Activated gamma-delta T cell treated with Interleukin-2 at 50 U/mL for 16 hours (primary cell): ENCODE measurements around the gene TUT1.
"Not testable (repeated sequence)": the region's sequence is repeated elsewhere in the genome, so short reads cannot be mapped to it uniquely, and the experiment has no call there.

Experiments
- DNase-seq: peaks from one replicate; pipeline ENCODE4 v3.0.0-alpha.2; 2020

TUT1 gene

DNA sequence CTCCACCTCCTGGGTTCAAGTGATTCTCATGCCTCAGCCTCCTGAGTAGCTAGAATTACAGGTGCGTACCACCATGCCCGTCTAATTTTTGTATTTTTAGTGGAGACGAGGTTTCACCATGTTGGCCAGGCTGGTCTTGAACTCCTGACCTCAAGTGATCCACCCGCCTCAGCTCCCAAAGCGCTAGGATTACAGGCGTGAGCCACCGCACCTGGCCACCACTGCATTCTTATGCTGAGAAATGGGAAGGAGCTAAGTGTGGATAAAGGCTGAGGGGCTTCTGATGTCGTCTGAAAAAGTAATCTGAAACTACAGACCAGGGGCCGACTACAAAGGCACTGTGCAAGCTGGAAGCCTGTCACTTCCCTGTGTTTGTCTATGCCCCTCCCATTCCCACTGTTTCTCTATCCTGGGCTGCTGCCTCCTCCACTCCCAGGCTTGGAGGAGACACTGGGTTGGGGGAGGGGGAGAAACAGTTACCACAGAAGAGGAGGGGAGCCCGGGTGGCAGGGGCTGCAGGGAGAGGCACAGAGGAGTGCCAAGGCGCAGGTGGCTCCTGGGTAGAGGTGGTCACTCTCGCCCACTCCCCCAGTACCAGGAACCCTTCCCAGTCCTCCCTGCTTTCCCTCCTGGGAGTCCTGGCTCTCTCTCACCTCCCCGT lies 13.3 kb upstream of the TUT1 start:
- DNase-seq = no peak

DNA sequence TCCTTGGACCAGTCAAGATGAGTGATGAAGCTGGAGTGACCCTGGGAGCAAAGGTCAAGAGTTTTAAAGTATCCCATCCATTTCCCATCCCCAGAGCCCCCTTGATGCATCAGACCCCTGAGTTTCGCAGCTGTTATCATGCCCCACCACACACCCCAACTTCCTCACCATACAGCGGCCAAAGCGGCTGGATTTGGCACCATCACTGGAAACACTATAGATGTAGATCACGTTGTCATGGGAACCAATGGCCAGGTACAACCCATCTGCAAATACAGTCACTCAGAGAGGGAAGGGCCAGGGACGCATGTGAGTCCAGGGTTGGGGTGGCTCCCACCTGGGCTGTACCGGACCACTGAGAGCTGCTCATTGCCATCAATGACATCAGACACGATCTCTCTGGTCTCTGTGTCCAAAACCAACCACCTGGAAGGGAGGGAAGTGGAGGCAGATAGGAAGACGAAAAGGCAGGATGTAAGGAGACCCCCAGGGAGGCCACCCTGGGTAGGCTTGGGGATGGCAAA lies 12.5 kb upstream of the TUT1 start:
- DNase-seq = no peak

- no peak for DNase-seq
Measured at GRCh38 chr11:62603072-62603408, 11.7 kb upstream of the TUT1 start.

- no peak for DNase-seq
Measured at GRCh38 chr11:62602141-62603071, 11.1 kb upstream of the TUT1 start.

DNA sequence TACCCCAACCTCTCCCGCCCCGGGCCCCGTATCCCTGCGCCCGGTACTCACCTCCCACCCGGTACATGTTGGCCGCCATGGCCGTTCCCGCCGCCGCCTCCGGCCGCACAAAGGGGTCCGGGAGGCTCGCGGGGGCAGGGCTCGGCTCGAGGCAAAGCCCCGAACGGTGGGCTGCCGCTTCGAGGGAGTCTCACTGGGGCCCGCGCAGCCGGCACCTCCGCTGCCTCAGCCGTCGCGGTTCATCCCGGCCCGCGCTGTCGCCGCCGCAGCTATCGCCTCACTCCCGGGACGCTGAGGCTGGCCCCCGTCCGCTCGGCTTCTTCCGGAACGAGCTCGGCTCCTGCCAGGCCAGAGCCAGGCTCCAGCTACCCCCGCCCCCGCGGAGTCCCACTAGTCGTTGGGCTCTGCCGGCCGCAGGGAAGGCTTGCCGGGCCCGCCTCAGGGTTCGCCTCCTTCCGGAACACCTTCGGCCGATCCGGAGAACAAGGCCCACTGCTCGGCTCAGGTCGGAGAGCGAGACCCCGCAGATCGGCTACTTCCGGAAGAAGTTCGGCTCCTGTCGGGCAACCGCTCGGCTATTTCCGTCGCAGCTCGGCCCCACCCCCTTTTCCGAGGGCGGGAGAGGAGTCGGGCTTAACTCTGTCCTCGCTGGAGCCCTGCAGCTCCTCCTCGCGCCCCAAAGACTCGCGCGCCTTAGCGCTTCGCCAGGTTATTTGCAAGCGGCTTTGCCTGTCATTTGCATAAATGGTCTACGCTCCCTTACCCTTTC lies 10.2 kb upstream of the TUT1 start, which contains the start of gene MTA2:
MTA2 (minus strand) TSS at position 494 of the 769 bp plus-strand sequence; CDS start at position 79, 415 bp downstream.
- DNase-seq = peak; percentile 99

DNA sequence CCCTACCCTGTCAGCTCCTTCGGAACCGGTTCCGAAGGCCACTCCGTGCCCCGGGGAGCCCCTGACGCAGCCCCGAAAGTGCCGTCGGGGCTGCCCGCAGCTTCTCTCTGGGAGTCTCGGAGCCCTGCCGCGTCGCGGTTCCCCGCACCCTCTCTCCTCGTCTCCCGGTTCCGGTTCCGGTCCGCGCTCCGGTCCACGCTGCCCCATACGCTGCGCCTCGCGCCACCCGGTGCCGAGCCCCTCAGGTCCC lies 9.7 kb upstream of the TUT1 start:
- DNase-seq = peak; percentile 28

- DNase-seq = no peak
Measured at GRCh38 chr11:62600367-62601121, 9.2 kb upstream of the TUT1 start.

DNA sequence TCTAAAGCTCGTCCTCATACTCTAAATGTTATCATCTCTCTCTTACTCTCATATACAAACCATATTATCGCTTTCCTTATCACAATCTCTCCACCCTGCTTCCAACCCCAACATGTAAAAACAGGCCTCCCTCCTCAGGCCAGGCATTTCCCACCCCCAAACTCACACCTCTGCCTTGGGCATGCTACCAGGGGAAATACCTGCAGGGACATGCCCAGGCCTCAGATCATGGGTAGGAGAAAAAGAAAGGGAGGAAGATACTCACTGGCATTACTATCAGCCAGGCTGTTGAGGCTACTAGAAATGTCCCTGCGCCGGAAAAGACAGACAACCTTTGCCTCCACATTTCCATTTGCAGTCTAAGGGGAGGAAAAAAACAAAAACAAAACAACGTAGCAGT lies 8.6 kb upstream of the TUT1 start:
- no peak for DNase-seq

GRCh38 chr11:62599069-62599696 lies 7.9 kb upstream of the TUT1 start:
- DNase-seq = peak; percentile 96

- no peak for DNase-seq
Measured at GRCh38 chr11:62595124-62595523, 3.8 kb upstream of the TUT1 start.

DNA sequence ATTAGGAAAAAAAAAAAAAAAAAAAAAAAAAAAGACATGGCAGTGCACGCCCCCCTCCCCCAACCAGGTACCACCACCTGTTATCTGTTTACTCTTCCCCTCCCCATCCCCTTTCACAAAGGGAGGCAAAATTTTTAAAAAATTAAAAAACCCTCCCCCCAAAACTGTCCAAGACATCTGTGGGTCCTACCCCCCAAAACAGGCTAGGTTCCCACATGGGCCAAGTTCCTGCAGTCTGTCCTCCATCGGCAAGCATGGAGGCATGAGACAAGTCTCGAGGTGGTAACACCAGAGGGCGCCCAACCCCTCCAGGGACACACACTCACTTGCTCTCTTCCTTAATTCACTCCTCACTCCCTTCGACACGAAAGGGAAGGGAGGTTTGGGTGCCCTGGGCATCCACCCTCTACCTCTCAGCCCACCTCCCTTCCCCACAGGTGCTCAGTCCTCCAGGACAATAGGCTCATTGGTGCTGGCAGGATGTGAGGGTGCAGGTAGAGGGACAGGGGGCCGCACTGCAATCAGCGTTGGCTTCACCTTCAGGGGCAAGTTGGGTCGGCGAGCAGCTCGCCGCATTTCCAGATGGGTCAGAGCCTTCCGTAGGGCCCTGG lies 2.2 kb upstream of the TUT1 start:
- DNase-seq = peak; percentile 76

DNA sequence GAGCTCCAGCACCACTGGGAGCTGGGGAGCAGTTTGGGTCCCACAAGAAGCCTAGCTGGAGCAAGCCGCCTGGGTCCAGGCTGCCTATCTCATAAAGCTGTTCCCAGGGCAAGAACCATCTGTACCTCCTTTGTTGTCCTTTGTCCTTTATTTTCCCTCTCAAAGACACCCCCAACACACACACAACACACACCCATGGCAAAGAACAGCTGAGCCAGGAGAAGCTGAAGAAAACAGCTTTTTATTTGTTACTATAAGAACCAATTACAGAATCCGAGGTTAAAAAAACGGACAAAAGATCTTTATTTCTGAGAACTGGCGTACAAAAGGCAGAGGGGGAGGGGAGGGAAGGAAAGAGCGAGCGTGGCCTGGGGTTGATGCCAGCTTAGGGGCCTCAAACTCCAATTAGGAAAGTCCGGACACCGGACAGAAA lies 1.7 kb upstream of the TUT1 start:
- no peak for DNase-seq

DNA sequence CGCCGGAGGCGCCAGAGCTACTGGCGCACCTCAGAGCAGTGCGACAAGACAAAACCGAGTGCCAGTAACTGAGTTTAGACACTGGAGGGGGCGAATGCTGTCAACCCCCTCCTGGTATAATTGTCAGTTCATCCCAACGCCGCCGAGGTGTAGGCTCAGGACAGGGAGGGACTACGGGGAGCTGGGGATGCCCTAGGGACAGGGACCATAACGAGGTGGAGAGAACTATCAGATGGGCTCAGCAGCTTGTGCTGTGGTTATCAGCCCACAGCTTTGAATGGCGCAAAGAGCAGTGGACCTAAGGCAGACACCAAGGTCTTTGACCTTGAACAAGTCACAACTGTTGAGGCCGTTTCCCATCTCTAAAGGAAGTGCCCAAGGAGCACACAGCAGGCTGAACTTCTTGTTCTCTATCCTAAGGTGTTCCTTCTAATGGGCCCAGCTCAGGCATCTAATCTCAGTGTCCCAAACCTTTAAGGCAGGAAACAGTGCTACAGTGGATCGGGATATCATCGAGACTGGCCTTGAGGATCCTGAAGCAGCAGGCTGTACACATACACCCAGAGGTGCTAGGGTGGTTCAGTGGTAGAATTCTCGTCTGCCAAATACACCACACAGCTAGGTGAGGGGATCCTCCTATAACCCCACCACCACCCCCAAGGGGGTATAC lies 958 bp upstream of the TUT1 start:
- no peak for DNase-seq

- DNase-seq = no peak
Measured at GRCh38 chr11:62588966-62589637, 2.2 kb downstream of the TUT1 start.

DNA sequence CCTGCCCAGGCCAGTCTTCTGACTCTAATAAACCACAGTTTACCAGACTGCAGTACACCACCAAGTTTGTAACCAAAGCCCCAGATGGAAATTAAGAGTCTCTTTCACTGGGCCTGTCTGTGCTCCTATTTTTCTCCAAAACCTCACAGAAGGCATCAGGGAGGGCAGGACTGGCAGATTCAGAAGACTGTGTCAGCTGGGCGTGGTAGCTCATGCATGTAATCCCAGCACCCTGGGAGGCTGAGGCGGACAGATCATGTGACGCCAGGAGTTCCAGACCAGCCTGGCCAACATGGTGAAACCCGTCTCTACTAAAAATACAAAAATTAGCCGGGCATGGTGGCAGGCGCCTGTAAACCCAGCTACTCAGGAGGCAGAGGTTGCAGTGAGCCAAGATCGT lies 6.0 kb downstream of the TUT1 start:
- DNase-seq = not testable (repeated sequence)

- DNase-seq = not testable (repeated sequence)
Measured at GRCh38 chr11:62581735-62582134, 9.6 kb downstream of the TUT1 start.

DNA sequence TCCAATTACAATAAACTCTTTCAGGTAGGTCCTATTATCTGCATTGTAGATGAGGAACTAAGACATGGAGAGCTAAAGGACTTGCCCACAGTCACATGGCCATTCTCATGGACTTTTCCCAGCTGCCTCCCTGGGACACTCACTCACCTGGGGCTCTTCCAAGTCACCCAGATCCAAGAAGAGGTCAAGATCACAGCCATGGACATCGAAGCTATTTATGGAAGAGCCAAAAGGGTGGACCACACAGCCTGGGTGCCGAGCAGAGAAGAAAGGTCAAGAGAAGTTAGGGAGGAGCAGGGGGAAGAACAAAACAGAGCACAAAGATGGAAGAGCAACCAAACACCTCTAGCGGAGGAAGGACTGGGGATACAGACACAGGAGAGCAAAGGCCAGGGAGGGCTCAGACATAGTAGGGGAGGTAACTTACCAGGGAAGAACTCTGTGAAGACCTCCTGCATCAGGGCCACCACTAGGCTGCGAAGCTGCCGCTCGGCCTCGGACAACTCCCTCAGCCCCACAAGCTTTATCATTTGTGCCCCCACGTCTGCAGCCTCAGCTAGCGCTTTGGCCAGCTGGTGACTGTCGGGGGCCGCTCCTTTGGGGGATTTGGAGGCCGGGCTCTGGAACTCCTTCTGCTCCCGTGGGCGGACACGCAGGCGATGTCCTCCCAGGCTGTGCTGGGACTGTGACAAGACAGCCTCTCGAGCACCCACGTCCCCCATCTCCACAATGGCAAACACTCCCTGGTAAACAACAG lies 10.2 kb downstream of the TUT1 start:
- no peak for DNase-seq

GRCh38 chr11:62579252-62579651 lies 12.1 kb downstream of the TUT1 start:
- no peak for DNase-seq

DNA sequence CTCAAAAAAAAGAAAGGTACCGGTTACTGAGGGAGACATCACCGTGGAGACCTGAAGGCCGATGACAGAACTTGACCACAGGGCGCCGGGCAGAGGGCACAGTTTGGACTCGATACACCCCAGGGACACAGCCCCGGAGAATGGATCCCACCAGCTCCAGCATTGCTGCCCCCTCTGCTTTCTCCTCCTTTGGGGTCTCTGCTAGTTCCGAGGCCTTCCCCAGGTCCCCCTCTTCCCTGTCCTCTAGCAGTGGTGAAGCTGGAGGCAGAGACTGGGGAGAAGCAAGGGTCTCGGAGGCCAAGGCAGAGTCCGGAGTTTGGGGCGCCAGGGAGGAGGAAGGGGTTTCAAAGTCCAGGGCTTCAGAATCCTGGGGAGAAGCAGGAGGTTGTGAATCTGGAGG lies 12.8 kb downstream of the TUT1 start:
- DNase-seq = no peak
